K562 (cell line): Measurements from ENCODE around the gene CLTC. TPM values are rescaled to one million over a fixed set of nuclear protein-coding genes. Genes with fewer than 3 reads are reported as not detected.
A peak's percentile ranks its signal among the peaks of the same experiment; 100 is the strongest.

ENCODE experiments used
- ASH1L ChIP-seq: fragments of 450-650 bp; IDR thresholded peaks from 2 replicates; pipeline ENCODE4 v1.6.1; 2018; ENCODE audit warnings: borderline replicate concordance, mild to moderate bottlenecking, low read depth; ENCODE audit not compliant: partially characterized antibody
- BRD4 ChIP-seq: fragments of 200-600 bp; sonication (generic); IDR thresholded peaks from 2 replicates; pipeline ENCODE4 v1.6.1; 2017; ENCODE audit warnings: inconsistent platforms
- HNRNPUL1 ChIP-seq: fragments of 200-400 bp; formaldehyde crosslinking; IDR thresholded peaks from 2 replicates; pipeline ENCODE4 v1.6.1; 2017; ENCODE audit warnings: low read length
- MCM7 ChIP-seq, 2 experiments: fragments of 450-650 bp; IDR thresholded peaks; 2 replicates each; pipeline ENCODE4 v1.6.1; 2016 to 2018
- MGA ChIP-seq: fragments of 450-650 bp; IDR thresholded peaks from 2 replicates; pipeline ENCODE4 v1.6.1; 2016; ENCODE audit warnings: mild to moderate bottlenecking, moderate library complexity
- RBBP5 ChIP-seq: fragments of 200-600 bp; sonication (generic); IDR thresholded peaks from 2 replicates; pipeline ENCODE4 v1.6.1; 2012; ENCODE audit warnings: borderline replicate concordance, mild to moderate bottlenecking, low read length, control low read depth, inconsistent platforms; ENCODE audit not compliant: insufficient read depth, poor library complexity, severe bottlenecking
- TEAD1 ChIP-seq, 2 experiments: fragments of 450-650 bp in 1 of 2; sonication (generic) in 1 of 2; formaldehyde crosslinking; IDR thresholded peaks; 2 replicates each; pipeline versions ENCODE4 v1.4.0 to v1.8.0; 2020 to 2022; ENCODE audit warnings: mild to moderate bottlenecking in 2 of 2, missing genetic modification reagents in 1 of 2
- ZKSCAN8 ChIP-seq: fragments of 200-800 bp; sonication (Bioruptor generic); IDR thresholded peaks from 2 replicates; pipeline ENCODE4 v1.6.1; 2016; ENCODE audit warnings: missing genetic modification characterization, missing compliant biosample characterization
- ZNF232 ChIP-seq: sonication (generic); formaldehyde crosslinking; IDR thresholded peaks from 2 replicates; pipeline ENCODE4 v1.8.0; 2022; ENCODE audit warnings: mild to moderate bottlenecking, missing genetic modification reagents
- ZNF354B ChIP-seq: fragments of 250-450 bp; sonication (Bioruptor Pico); IDR thresholded peaks from 2 replicates; pipeline ENCODE4 v1.4.0; 2020
- ZNF398 ChIP-seq: fragments of 250-450 bp; sonication (Bioruptor Pico); IDR thresholded peaks from 2 replicates; pipeline ENCODE4 v1.8.0; 2021; ENCODE audit warnings: moderate library complexity, mild to moderate bottlenecking, inconsistent platforms
- ZNF717 ChIP-seq: fragments of 250-450 bp; sonication (Bioruptor Pico); IDR thresholded peaks from 2 replicates; pipeline ENCODE4 v1.5.0; 2021
- polyA plus RNA-seq, 8 experiments: library from polyadenylated mRNA; depleted of rRNA in 4 of 8; stranded (reverse) in 5 of 8; unstranded in 3 of 8; fragments of >200 nt; fragmentation: Nextera tagmentation in 2 of 8; fragmentation: Illumina TruSeq in 1 of 8; extraction: Ambion mirVana in 2 of 8; extraction: Trizol in 1 of 8; gene quantifications; 2 replicates each; pipeline versions ENCODE4 v1.2.1 to v1.2.3, GENCODE V29; 2011 to 2014; ENCODE audit warnings: inconsistent platforms in 1 of 8, missing spikeins in 1 of 8
- total RNA-seq, 7 experiments: library from RNA; depleted of rRNA in 6 of 7; stranded (reverse); fragments of >200 nt in 6 of 7; fragmentation: Illumina TruSeq in 2 of 7; extraction: Trizol in 2 of 7; gene quantifications; 2 replicates each; pipeline versions ENCODE4 v1.2.1 to v1.2.3, GENCODE V29; 2011 to 2021; ENCODE audit warnings: low replicate concordance in 1 of 7
- TF ChIP-seq, protein P1 (sequence below): fragments of 450-650 bp; IDR thresholded peaks from one replicate; pipeline ENCODE4 v1.6.1; 2018; ENCODE audit warnings: mild to moderate bottlenecking, moderate library complexity; ENCODE audit not compliant: partially characterized antibody

CLTC gene
- total and polyA plus RNA-seq, 9 of the 15 experiments (the other 6 are each of a cell fraction or from before 2014, with no cell fraction given), result 115 to 267 (median 174) TPM

DNA sequence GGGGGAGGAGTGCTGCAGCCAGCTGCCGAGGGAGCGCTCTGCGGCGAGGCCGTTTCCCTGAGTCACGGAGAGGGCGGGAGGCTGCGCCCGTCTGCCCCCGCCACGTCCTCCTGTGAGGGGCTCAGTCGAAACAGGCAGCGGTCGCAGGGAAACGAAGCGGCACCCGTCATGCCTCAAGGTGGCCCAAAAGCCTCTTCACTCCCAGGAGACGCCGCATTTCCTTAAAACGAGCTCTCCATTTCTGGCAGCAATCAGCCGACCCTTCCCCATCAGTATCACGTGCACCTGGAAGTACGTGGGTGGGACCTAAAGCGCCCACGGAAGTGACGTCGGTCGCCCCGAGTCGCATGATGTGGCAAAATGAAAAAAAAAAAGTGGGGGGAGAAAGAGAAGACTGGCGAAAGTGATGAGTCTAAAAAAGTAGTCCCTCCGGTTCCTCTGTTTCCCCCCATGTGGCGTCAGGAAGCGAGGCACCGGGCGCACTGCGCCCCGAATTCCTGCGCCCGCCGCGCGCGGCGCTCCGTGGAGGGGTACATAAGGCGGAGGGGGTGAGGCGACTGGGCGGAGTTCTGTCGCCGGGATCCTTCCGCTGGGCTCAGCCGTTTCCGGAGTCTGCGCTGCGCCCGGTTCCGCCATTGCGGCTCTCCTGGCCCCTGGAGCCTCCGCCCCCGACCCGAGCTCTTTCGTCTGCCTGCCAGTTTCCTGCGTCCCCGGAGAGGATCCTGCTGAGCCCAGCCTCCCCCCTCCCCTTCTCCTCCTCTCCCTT lies at the start of gene CLTC (continued):
- TF ChIP-seq MGA, result peak; percentile 45
- TF ChIP-seq TEAD1 (CRISPR knock-in tag; IDR thresholded peaks at IDR 0.05), result peak; percentile 54 to 72; a peak in 2 of 4 replicates
- no peak for TF ChIP-seq ASH1L
- no peak for TF ChIP-seq MCM7 (IDR thresholded peaks at IDR 0.05)
- TF ChIP-seq ZNF398, result no peak
- no peak for TF ChIP-seq ZNF354B
- no peak for TF ChIP-seq HNRNPUL1
- no peak for TF ChIP-seq ZNF232
- peak; percentile 92 for TF ChIP-seq BRD4
- no peak for TF ChIP-seq ZNF717 (CRISPR knock-in tag)
- TF ChIP-seq RBBP5, result peak; percentile 95
- TF ChIP-seq ZKSCAN8, result no peak
- TF ChIP-seq, protein P1, sequence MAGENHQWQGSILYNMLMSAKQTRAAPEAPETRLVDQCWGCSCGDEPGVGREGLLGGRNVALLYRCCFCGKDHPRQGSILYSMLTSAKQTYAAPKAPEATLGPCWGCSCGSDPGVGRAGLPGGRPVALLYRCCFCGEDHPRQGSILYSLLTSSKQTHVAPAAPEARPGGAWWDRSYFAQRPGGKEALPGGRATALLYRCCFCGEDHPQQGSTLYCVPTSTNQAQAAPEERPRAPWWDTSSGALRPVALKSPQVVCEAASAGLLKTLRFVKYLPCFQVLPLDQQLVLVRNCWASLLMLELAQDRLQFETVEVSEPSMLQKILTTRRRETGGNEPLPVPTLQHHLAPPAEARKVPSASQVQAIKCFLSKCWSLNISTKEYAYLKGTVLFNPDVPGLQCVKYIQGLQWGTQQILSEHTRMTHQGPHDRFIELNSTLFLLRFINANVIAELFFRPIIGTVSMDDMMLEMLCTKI, result no peak
